Body of pancreas (tissue), 4 donors: ENCODE measurements around the gene SYPL2. TPM values are rescaled to one million over a fixed set of nuclear protein-coding genes. Genes with fewer than 3 reads are reported as not detected.

Source experiments
- ATAC-seq: fragments of 150-250 bp; one replicate; pipeline ENCODE4 v1.9.1; 2016
- DNase-seq, 4 donors: peaks; one replicate each; pipeline ENCODE4 v3.0.0-alpha.2; 2019
- H3K27ac ChIP-seq, 4 donors: fragments of 200-600 bp; sonication (generic); 1 replicate in 3 of 4; 2 replicates in 1 of 4; pipeline versions ENCODE4 v1.5.1 to v1.6.1; 2016 to 2019; ENCODE audit warnings: mild to moderate bottlenecking in 1 of 4, mixed read lengths in 1 of 4, moderate library complexity in 1 of 4
- H3K27me3 ChIP-seq, 2 donors: fragments of 200-600 bp; sonication (generic); one replicate each; pipeline ENCODE4 v1.6.0; 2016; ENCODE audit warnings: mild to moderate bottlenecking in 1 of 2
- H3K36me3 ChIP-seq, 2 donors: fragments of 200-600 bp; sonication (generic); replicated peaks in 1 of 2; 2 replicates each; pipeline ENCODE4 v1.5.1; 2016; ENCODE audit warnings: low read depth in 2 of 2; ENCODE audit not compliant: insufficient read depth in 1 of 2
- H3K4me1 ChIP-seq: fragments of 200-600 bp; sonication (generic); one replicate; pipeline ENCODE4 v1.6.0; 2016
- H3K4me3 ChIP-seq, 2 donors: fragments of 200-600 bp; sonication (generic); 1 replicate in 1 of 2; 2 replicates in 1 of 2; pipeline ENCODE4 v1.5.1; 2016 to 2019
- H3K9me3 ChIP-seq, 3 donors: fragments of 200-600 bp; sonication (generic); 1 replicate in 2 of 3; 2 replicates in 1 of 3; pipeline ENCODE4 v1.5.1; 2016
- CTCF ChIP-seq, 7 experiments: fragments of 450-650 bp in 4 of 7; fragments of 200-600 bp in 3 of 7; sonication (generic) in 3 of 7; IDR thresholded peaks; one replicate each; pipeline ENCODE4 v1.5.1; 2016 to 2019; ENCODE audit warnings: antibody characterized with exemption in 7 of 7
- POLR2A ChIP-seq, 3 donors: fragments of 450-650 bp; IDR thresholded peaks; one replicate each; pipeline ENCODE4 v1.6.1; 2016; ENCODE audit warnings: antibody characterized with exemption in 3 of 3, mild to moderate bottlenecking in 2 of 3
- WGBS, 2 donors: methylation state at CpG; one replicate each; pipeline ENCODE4 v1.1.5; 2017; 5-methylcytosine and 5-hydroxymethylcytosine counted together
- intact Hi-C: fragments of 100-400 bp; cut with DNase I; formaldehyde crosslinking; loops from one replicate; pipeline ENCODE4 v1.15.1; 2023
- total RNA-seq, 2 donors: library from RNA; depleted of rRNA; stranded (reverse); fragments of >200 nt; gene quantifications; one replicate each; pipeline ENCODE4 v1.1.0, GENCODE V29; 2016

Gene SYPL2
- total RNA-seq, 2 donors from 2014 or later, result 1.8 to 2.3 TPM

GRCh38 chr1:109475261-109475660 lies 8.9 kb downstream of the SYPL2 start:
- ATAC-seq (no peak), DNase-seq (no peak)
- Histone ChIP-seq H3K36me3 (no peaks in the 10 kb centered on the region), H3K4me3 (no peak overlapping the region), H3K27ac (no peak overlapping the region), H3K4me1 (no peaks in the 10 kb centered on the region), H3K9me3 (no peaks in the 10 kb centered on the region), H3K27me3 (no peaks in the 10 kb centered on the region)
- WGBS, 2 donors, result 81 to 84% methylated on average over 9 of the region's 9 CpGs
- TF ChIP-seq CTCF (IDR thresholded peaks at IDR 0.05), result no peak
- TF ChIP-seq POLR2A (IDR thresholded peaks at IDR 0.05), result no peak
- intact Hi-C loops, result no loop called here

DNA sequence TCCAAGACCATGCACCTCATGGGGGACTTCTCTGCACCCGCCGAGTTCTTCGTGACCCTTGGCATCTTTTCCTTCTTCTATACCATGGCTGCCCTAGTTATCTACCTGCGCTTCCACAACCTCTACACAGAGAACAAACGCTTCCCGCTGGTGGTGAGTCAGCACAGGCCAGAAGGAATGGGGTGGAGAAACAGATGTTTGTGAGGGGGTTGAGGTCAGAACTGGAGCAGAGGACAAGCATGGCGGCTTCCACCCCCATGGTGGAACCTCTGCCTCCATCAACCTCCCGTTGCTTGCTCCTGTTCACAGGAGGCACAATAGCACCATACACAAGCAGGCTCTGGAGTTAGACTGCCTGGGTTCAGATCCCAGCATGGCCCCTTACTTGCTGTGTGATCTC lies 10.5 kb downstream of the SYPL2 start:
- Histone ChIP-seq H3K4me1 (no peaks in the 10 kb centered on the region), H3K27ac (no peak overlapping the region), H3K9me3 (no peaks in the 10 kb centered on the region), H3K27me3 (no peaks in the 10 kb centered on the region), H3K4me3 (no peak overlapping the region), H3K36me3 (no peaks in the 10 kb centered on the region)
- DNase-seq (no peak), ATAC-seq (no peak)
- intact Hi-C loops, result no loop called here
- WGBS, 2 donors, result 81 to 93% methylated on average over 8 of the region's 8 CpGs
- TF ChIP-seq CTCF (IDR thresholded peaks at IDR 0.05), result no peak
- no peak for TF ChIP-seq POLR2A (IDR thresholded peaks at IDR 0.05)

DNA sequence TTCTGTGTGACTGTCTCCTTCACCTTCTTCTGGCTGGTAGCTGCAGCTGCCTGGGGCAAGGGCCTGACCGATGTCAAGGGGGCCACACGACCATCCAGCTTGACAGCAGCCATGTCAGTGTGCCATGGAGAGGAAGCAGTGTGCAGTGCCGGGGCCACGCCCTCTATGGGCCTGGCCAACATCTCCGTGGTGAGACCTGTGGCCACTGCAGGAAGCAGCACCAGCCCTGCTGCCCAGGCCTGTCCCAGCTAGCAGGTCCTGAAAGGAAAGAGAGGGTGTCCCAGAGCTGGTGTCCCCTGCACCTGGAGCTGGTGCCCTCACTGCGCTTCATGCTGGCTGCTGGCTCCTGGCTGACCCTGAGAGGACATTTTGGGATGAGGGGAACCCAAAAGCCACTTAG lies 11.5 kb downstream of the SYPL2 start:
- WGBS, 2 donors, result 75 to 100% methylated on average over 1 to 6 of the region's 6 CpGs

GRCh38 chr1:109478806-109479205 lies 12.5 kb downstream of the SYPL2 start:
- H3K4me3 ChIP-seq, result no peak overlapping the region
- no peak for TF ChIP-seq CTCF (IDR thresholded peaks at IDR 0.05)
- TF ChIP-seq POLR2A (IDR thresholded peaks at IDR 0.05), result no peak
- no peaks in the 10 kb centered on the region for H3K27me3 ChIP-seq
- peak in 3 of 4 donors; percentile 49 to 55 (median 54) for DNase-seq
- 25 to 28% methylated on average over 5 to 7 of the region's 7 CpGs for WGBS, 2 donors
- H3K4me1 ChIP-seq, result peaks cover 6% of the 10 kb centered on the region
- no peaks in the 10 kb centered on the region for H3K9me3 ChIP-seq
- no peak for ATAC-seq
- H3K36me3 ChIP-seq, result no peaks in the 10 kb centered on the region
- intact Hi-C loops, result no loop called here
- no peak overlapping the region for H3K27ac ChIP-seq

More for the DNA sequence above, 11.5 kb downstream of the SYPL2 start:
- TF ChIP-seq POLR2A (IDR thresholded peaks at IDR 0.05), result no peak
- TF ChIP-seq CTCF (IDR thresholded peaks at IDR 0.05), result no peak
- Histone ChIP-seq H3K4me1 (peaks cover under 1% of the 10 kb centered on the region), H3K9me3 (no peaks in the 10 kb centered on the region), H3K4me3 (no peak overlapping the region), H3K27me3 (no peaks in the 10 kb centered on the region), H3K36me3 (no peaks in the 10 kb centered on the region), H3K27ac (no peak overlapping the region)
- DNase-seq, result no peak
- intact Hi-C loops, result no loop called here
- ATAC-seq, result no peak

GRCh38 chr1:109479311-109479710 lies 13.0 kb downstream of the SYPL2 start:
- intact Hi-C loops, result no loop called here

More at GRCh38 chr1:109479311-109479710, 13.0 kb downstream of the SYPL2 start:
- peaks cover 8% of the 10 kb centered on the region for H3K4me1 ChIP-seq
- 77 to 85% methylated on average over 5 of the region's 5 CpGs for WGBS, 2 donors
- no peaks in the 10 kb centered on the region for H3K36me3 ChIP-seq
- ATAC-seq, result no peak
- H3K9me3 ChIP-seq, result no peaks in the 10 kb centered on the region
- no peaks in the 10 kb centered on the region for H3K27me3 ChIP-seq
- DNase-seq, result no peak
- H3K27ac ChIP-seq, result no peak overlapping the region
- H3K4me3 ChIP-seq, result no peak overlapping the region
- no peak for TF ChIP-seq POLR2A (IDR thresholded peaks at IDR 0.05)
- TF ChIP-seq CTCF (IDR thresholded peaks at IDR 0.05), result no peak
